Breast epithelium (tissue), 3 donors: Measurements from ENCODE around the gene NUDT16.

Experiments
- CTCF ChIP-seq, 3 donors: fragments of 450-650 bp; IDR thresholded peaks; one replicate each; pipeline ENCODE4 v1.5.1; 2016 to 2017; ENCODE audit warnings: antibody characterized with exemption in 3 of 3, mild to moderate bottlenecking in 3 of 3, moderate library complexity in 3 of 3
- POLR2A ChIP-seq: fragments of 450-650 bp; IDR thresholded peaks from one replicate; pipeline ENCODE4 v1.6.1; 2016; ENCODE audit warnings: antibody characterized with exemption, mild to moderate bottlenecking, moderate library complexity

- TF ChIP-seq CTCF (IDR thresholded peaks at IDR 0.05) (no peak), POLR2A (no peak)
Measured at GRCh38 chr3:131353986-131354385, 27.6 kb upstream of the NUDT16 start.
